Lung (tissue), 12 donors: ENCODE data around the gene MAN2A1. TPM values are rescaled to one million over a fixed set of nuclear protein-coding genes. Genes with fewer than 3 reads are reported as not detected.

Source experiments
- ATAC-seq: fragments of 200-7000 bp; cut with Tn5 transposase; one replicate; pipeline ENCODE4 v1.9.1; 2020; ENCODE audit warnings: moderate number of reproducible peaks; ENCODE audit not compliant: insufficient read depth, low FRiP score
- DNase-seq, 3 donors: peaks; one replicate each; pipeline ENCODE4 v3.0.0-alpha.2; 2013 to 2017
- H3K27ac ChIP-seq, 2 donors: one replicate each; pipeline ENCODE4 v1.5.1; 2013; ENCODE audit warnings: mild to moderate bottlenecking in 2 of 2, moderate library complexity in 2 of 2, control low read depth in 1 of 2, inconsistent platforms in 1 of 2, low read depth in 1 of 2, low read length in 1 of 2
- H3K27me3 ChIP-seq, 3 donors: one replicate each; pipeline ENCODE4 v1.5.1; 2013; ENCODE audit warnings: low read length in 2 of 3; ENCODE audit not compliant: control insufficient read depth in 3 of 3, insufficient read depth in 3 of 3
- H3K36me3 ChIP-seq, 4 donors: one replicate each; pipeline ENCODE4 v1.5.1; 2013; ENCODE audit warnings: low read length in 4 of 4, mild to moderate bottlenecking in 1 of 4, moderate library complexity in 1 of 4; ENCODE audit not compliant: control insufficient read depth in 4 of 4, insufficient read depth in 4 of 4
- H3K4me1 ChIP-seq, 5 donors: one replicate each; pipeline ENCODE4 v1.5.1; 2013; ENCODE audit warnings: low read length in 5 of 5, mild to moderate bottlenecking in 2 of 5, moderate library complexity in 1 of 5; ENCODE audit not compliant: control insufficient read depth in 5 of 5, insufficient read depth in 5 of 5
- H3K4me3 ChIP-seq: one replicate; pipeline ENCODE4 v1.5.1; 2013; ENCODE audit warnings: mild to moderate bottlenecking, control low read depth, moderate library complexity
- H3K9ac ChIP-seq, 2 donors: one replicate each; pipeline ENCODE4 v1.5.1; 2013; ENCODE audit warnings: low read length in 2 of 2, control low read depth in 1 of 2; ENCODE audit not compliant: insufficient read depth in 1 of 2
- H3K9me3 ChIP-seq, 4 donors: one replicate each; pipeline ENCODE4 v1.5.1; 2013; ENCODE audit warnings: low read length in 3 of 4, mild to moderate bottlenecking in 1 of 4, moderate library complexity in 1 of 4; ENCODE audit not compliant: control insufficient read depth in 4 of 4, insufficient read depth in 3 of 4
- WGBS, 2 donors: extraction: QIAGEN DNeasy Blood & Tissue Kit; methylation state at CpG; one replicate each; pipeline ENCODE4 v1.1.7; 2013; 5-methylcytosine and 5-hydroxymethylcytosine counted together
- polyA plus RNA-seq, 2 donors: library from polyadenylated mRNA; stranded (reverse); fragments of 200-250 nt; gene quantifications; one replicate each; pipeline ENCODE4 v1.2.1, GENCODE V29; 2013
- total RNA-seq, 2 donors: library from RNA; depleted of rRNA in 1 of 2; stranded (reverse); fragments of >200 nt in 1 of 2; gene quantifications; one replicate each; pipeline ENCODE4 v1.2.1, GENCODE V29; 2014 to 2021
- TF ChIP-seq, protein P1 (sequence below): IDR thresholded peaks from 2 replicates; pipeline ENCODE4 v1.5.1; 2012; ENCODE audit warnings: mild to moderate bottlenecking; ENCODE audit errors: control extremely low read depth, extremely low read depth
- donor health status: control.
- donor health status: control.
- donor health status: Bipolar disorder and iron deficiency.
- donor health status: healthy.
- donor health status: DM: yes; HTN: yes; CAD: no.

MAN2A1 gene
- total and polyA plus RNA-seq, 4 donors = 7.8 to 65.1 (median 25.3) TPM

DNA sequence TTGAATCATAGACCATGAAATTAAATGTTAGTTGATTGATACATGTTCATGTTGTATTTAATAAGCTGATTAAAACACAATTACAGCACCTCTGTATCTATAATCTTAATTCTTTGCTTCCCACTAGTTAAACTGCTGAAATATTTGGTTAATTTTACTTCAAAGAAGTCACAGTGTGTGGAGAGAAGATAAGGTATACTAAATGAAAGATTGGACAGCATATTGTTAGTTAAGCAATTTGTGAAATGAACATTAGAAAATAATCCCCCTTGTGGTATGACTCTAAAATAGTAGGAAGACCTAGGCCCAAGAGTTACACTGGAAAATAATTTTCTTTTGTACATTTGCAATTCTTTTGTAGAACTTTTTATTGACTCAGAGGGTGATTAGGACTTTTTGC, 30.3 kb downstream of the MAN2A1 start:
- no peak overlapping the region for H3K4me3 ChIP-seq
- H3K9ac ChIP-seq = no peak overlapping the region
- TF ChIP-seq, protein P1, sequence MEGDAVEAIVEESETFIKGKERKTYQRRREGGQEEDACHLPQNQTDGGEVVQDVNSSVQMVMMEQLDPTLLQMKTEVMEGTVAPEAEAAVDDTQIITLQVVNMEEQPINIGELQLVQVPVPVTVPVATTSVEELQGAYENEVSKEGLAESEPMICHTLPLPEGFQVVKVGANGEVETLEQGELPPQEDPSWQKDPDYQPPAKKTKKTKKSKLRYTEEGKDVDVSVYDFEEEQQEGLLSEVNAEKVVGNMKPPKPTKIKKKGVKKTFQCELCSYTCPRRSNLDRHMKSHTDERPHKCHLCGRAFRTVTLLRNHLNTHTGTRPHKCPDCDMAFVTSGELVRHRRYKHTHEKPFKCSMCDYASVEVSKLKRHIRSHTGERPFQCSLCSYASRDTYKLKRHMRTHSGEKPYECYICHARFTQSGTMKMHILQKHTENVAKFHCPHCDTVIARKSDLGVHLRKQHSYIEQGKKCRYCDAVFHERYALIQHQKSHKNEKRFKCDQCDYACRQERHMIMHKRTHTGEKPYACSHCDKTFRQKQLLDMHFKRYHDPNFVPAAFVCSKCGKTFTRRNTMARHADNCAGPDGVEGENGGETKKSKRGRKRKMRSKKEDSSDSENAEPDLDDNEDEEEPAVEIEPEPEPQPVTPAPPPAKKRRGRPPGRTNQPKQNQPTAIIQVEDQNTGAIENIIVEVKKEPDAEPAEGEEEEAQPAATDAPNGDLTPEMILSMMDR = no peak
- peaks cover 0 to 3% (median 3%) of the 10 kb centered on the region in 4 donors for H3K36me3 ChIP-seq
- ATAC-seq (no peak), DNase-seq (no peak)
- H3K9me3 ChIP-seq = no peaks in the 10 kb centered on the region
- no peak overlapping the region for H3K27ac ChIP-seq
- no peaks in the 10 kb centered on the region for H3K27me3 ChIP-seq
- no peaks in the 10 kb centered on the region for H3K4me1 ChIP-seq

DNA sequence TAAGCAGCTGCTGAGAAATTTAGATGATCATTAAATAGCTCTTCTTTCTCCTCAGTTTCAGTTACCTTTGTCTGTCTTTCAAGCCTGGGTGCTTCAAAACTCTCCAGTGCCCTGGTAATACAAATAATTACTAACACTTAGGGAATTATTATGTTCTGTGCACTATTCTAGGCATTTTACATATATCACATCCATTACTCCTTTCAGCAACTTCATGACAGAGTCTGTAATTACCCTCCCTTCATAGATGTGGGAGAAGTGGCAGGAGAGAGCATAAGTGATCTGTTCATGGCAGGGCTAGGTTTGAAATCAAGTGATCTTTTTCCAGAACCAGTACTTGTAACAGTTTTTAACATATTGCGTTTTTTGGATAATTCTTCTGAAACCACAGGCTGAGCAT, 32.0 kb downstream of the MAN2A1 start:
- no peaks in the 10 kb centered on the region for H3K27me3 ChIP-seq
- H3K9ac ChIP-seq = no peak overlapping the region
- H3K4me1 ChIP-seq = peaks cover 0 to 7% (median 0%) of the 10 kb centered on the region in 5 donors
- DNase-seq (no peak), ATAC-seq (no peak)
- no peak overlapping the region for H3K4me3 ChIP-seq
- TF ChIP-seq, protein P1 = no peak
- peaks cover 0 to 3% (median 3%) of the 10 kb centered on the region in 4 donors for H3K36me3 ChIP-seq
- H3K9me3 ChIP-seq = no peaks in the 10 kb centered on the region
- WGBS, 2 donors = 94 to 95% methylated on average over 1 of the region's 1 CpG
- no peak overlapping the region for H3K27ac ChIP-seq

DNA sequence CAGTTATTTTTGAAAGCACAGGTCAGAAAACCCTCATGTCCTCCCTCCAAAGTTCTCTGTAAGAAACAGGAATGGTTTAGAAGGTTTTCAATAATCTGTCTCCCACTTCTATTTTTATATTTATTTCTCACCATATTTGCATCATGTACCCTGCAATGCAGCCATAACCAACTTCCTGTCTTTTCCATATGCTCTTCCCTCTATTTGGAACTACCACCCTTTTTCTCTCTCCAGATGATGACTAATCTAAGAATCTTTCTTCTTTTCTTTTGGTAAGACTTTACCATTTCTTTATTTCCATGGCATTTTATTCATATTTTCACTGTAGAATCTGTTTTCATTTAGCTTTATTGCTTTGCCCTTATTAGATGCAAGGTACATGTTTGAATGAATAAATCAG, 33.9 kb downstream of the MAN2A1 start:
- no peaks in the 10 kb centered on the region for H3K27me3 ChIP-seq
- peaks cover 0 to 7% (median 0%) of the 10 kb centered on the region in 5 donors for H3K4me1 ChIP-seq
- H3K4me3 ChIP-seq = no peak overlapping the region
- ATAC-seq (no peak), DNase-seq (no peak)
- H3K9ac ChIP-seq = no peak overlapping the region
- peaks cover 0 to 3% (median 0%) of the 10 kb centered on the region in 4 donors for H3K36me3 ChIP-seq
- no peak overlapping the region for H3K27ac ChIP-seq
- TF ChIP-seq, protein P1 = no peak
- no peaks in the 10 kb centered on the region for H3K9me3 ChIP-seq

DNA sequence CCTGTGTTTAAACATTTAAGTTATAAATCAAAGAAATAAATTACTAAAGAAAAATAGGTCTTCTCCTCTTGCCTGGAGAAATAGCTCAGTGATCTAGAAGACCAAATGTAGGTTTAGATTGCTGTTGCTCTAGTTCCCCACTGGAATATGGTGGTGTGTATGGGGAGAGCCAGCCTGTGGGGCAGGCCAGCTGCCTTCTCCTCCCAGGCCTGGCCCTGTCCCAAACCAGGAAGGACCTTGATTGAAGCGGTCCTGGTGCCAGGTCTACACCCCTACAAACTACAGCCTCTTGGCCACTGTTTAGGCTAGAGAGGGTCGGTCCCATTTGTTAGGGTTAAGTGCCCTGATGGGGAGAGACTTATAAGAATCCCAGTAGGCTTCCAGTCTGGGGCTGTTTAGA, 35.4 kb downstream of the MAN2A1 start:
- H3K9me3 ChIP-seq = no peaks in the 10 kb centered on the region
- TF ChIP-seq, protein P1 = no peak
- H3K9ac ChIP-seq = no peak overlapping the region
- H3K4me1 ChIP-seq = peaks cover 0 to 7% (median 0%) of the 10 kb centered on the region in 5 donors
- H3K4me3 ChIP-seq = no peak overlapping the region
- 92 to 96% methylated on average over 2 of the region's 2 CpGs for WGBS, 2 donors
- peaks cover 0 to 5% (median 0%) of the 10 kb centered on the region in 4 donors for H3K36me3 ChIP-seq
- ATAC-seq (no peak), DNase-seq (no peak)
- no peaks in the 10 kb centered on the region for H3K27me3 ChIP-seq
- H3K27ac ChIP-seq = no peak overlapping the region
